ENCODE results near the gene TRIM25.
"Not testable (repeated sequence)": the region's sequence is repeated elsewhere in the genome, so short reads cannot be mapped to it uniquely, and the experiment has no call there.

Gene TRIM25

GRCh38 chr17:56945938-56946505 is 32.2 kb upstream of the TRIM25 start:
- TF ChIP-seq CTCF (conservative IDR thresholded peaks at IDR 0.05; ENCODE audit: low read length), result no peak
- H3K4me3 ChIP-seq (ENCODE audit: low read length), result no peak overlapping the region
- no peak for DNase-seq (ENCODE audit: low read depth)

GRCh38 chr17:56943505-56944125 is 29.8 kb upstream of the TRIM25 start:
- no peak for TF ChIP-seq CTCF (conservative IDR thresholded peaks at IDR 0.05; ENCODE audit: low read length)
- H3K4me3 ChIP-seq (ENCODE audit: low read length), result no peak overlapping the region
- no peak for DNase-seq (ENCODE audit: low read depth)

- no peak overlapping the region for H3K4me3 ChIP-seq (ENCODE audit: low read length)
- DNase-seq (ENCODE audit: low read depth), result peak; percentile 56
- TF ChIP-seq CTCF (conservative IDR thresholded peaks at IDR 0.05; ENCODE audit: low read length), result peak; percentile 75
Measured at GRCh38 chr17:56939869-56940484, 26.1 kb upstream of the TRIM25 start.

- H3K4me3 ChIP-seq (ENCODE audit: low read length); DNase-seq (ENCODE audit: low read depth): not testable (repeated sequence)
Measured at GRCh38 chr17:56938206-56938605, 24.4 kb upstream of the TRIM25 start.

GRCh38 chr17:56937687-56938086 is 23.8 kb upstream of the TRIM25 start:
- no peak overlapping the region for H3K4me3 ChIP-seq (ENCODE audit: low read length)

GRCh38 chr17:56936697-56937322 is 23.0 kb upstream of the TRIM25 start:
- DNase-seq (ENCODE audit: low read depth), result peak; percentile 22
- TF ChIP-seq CTCF (conservative IDR thresholded peaks at IDR 0.05; ENCODE audit: low read length), result no peak

More at GRCh38 chr17:56937687-56938086, 23.8 kb upstream of the TRIM25 start:
- no peak for TF ChIP-seq CTCF (conservative IDR thresholded peaks at IDR 0.05; ENCODE audit: low read length)
- no peak for DNase-seq (ENCODE audit: low read depth)

GRCh38 chr17:56935461-56935860 is 21.6 kb upstream of the TRIM25 start:
- no peak overlapping the region for H3K4me3 ChIP-seq (ENCODE audit: low read length)
- no peak for TF ChIP-seq CTCF (conservative IDR thresholded peaks at IDR 0.05; ENCODE audit: low read length)
- DNase-seq (ENCODE audit: low read depth), result no peak

More at GRCh38 chr17:56936697-56937322, 23.0 kb upstream of the TRIM25 start:
- H3K4me3 ChIP-seq (ENCODE audit: low read length), result no peak overlapping the region
